Measurements from ENCODE around the gene PEX10. TPM values are rescaled to one million over a fixed set of nuclear protein-coding genes. Genes with fewer than 3 reads are reported as not detected.

Gene PEX10
- 27.2 and 43.2 TPM in 2 replicates for total RNA-seq

DNA sequence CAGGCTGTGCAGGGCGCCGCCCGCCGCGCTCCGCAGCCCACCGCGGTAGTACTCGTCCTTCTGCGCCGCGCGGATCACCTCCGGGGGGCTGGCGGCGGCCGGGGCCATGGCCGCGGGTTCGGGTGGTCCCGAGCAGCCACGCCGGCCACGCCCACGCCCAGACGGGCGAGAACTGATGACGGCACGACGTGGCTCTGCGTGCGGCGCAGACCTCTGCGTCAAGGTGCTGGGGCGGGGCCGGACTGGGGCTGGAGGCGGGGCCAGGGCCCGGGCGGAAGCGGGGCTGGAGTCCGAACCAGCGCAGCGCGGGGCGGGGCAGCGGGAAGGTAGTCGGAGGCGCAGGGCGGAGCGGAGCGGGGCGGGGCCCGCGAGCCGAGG is at the start of gene PEX10:
PEX10 (minus strand) TSS at position 170 of the 378 bp plus-strand sequence; CDS start at position 108, 62 bp downstream.

DNA sequence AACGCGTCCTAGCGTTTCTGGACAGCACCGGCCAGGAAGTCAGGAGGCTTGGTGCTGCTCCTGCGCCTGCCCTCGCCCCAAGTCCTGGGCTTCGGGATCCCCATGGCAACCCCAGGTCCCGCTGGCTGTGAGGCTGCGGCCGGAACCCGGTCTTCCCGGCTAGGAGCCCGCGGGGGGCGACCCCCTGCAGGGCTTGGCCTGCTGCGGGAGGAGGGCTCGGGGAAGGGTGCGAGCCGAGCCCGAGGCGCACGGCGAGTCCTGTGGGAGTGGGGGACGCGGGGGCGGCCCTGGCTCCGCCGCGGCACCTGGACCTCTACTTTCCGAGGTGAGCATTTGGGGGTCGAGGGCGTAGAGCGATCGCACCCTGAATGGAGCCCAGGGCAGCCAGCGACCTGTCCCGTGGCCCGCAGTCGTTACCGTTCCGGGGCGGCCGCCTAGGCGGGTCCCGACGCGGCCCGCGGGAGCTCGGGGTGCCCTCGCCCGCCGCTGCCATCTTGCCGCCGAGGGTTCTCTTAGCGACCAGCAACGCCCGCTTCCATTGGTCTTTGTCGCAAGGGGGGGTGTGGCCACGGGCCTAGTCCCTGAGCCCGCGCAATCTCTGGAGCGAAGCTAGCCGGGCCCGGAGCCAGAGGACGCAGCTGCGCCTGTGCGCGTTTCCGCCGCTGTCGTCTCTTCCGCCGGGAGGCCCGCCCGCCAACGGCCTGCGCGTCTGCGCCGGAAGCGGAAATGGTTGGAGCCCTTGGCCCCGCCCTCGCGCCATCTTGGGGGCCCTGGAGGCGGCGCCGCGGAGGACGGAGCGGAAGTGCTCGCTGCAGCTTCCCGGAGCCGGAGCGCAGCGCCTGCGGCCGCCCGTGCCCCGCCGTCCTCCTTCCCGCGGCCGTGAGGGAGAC is 21.1 kb downstream of the PEX10 start, which contains the start of the genes MORN1 and RER1:
MORN1 (minus strand) TSS at position 514 of the 890 bp plus-strand sequence; CDS start at position 493, 21 bp downstream.
RER1 (plus strand) TSS at position 801 of the 890 bp plus-strand sequence. CDS start 3,950 bp downstream, outside the sequence.

Other genes with a start within 250 kb of the PEX10 start
- gene FAAP20, start 217.8 kb downstream of the PEX10 start, total RNA-seq: 29.1 and 31.1 TPM in 2 replicates
- gene SKI, start 184.2 kb downstream of the PEX10 start, total RNA-seq: 51.5 and 59.6 TPM in 2 replicates
- gene MORN1, start 21.0 kb downstream of the PEX10 start, total RNA-seq: 15.4 and 20.0 TPM in 2 replicates
- 112 TPM in 2 replicates for gene RER1, start 20.7 kb downstream of the PEX10 start, total RNA-seq
- 0.33 and 0.53 TPM in 2 replicates for gene PLCH2, start 63.7 kb upstream of the PEX10 start, total RNA-seq
- 22.0 and 23.2 TPM in 2 replicates for gene PANK4, start 114.0 kb upstream of the PEX10 start, total RNA-seq
- gene HES5, start 117.7 kb upstream of the PEX10 start, total RNA-seq: not detected in 2 replicates
- 19.3 and 25.0 TPM in 2 replicates for gene TNFRSF14, start 143.8 kb upstream of the PEX10 start, total RNA-seq
- gene PRXL2B, start 174.2 kb upstream of the PEX10 start, total RNA-seq: 15.2 and 16.9 TPM in 2 replicates
- gene MMEL1, start 220.5 kb upstream of the PEX10 start, total RNA-seq: 0.39 TPM in 1 of 2 replicates, not detected in the other

All from smooth muscle cell of the pulmonary artery (primary cell).